ENCODE data around the gene LRRC4B. TPM values are rescaled to one million over a fixed set of nuclear protein-coding genes. Genes with fewer than 3 reads are reported as not detected.

LRRC4B gene
- total RNA-seq, 1 donor from 2014 or later = 4.7 TPM

DNA sequence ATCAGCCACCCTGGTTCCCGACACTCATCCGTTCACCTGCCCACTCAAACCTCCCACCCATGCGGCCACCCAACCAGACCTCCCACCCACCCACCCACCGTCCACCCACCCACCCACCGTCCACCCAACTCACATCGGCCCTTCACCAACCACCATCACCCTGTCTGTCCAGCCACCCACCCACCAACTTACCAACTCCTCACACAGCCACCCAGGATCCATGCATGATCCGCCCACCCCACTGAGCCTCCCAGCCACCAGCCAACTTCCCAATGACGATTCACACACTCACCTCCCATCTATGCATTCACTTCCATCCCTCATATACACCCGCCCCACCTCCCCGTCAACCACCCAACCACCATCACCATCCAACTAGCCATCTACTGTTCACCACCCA lies 61.5 kb downstream of the LRRC4B start:
- DNase-seq (ENCODE audit: low spot score) = no peak

DNA sequence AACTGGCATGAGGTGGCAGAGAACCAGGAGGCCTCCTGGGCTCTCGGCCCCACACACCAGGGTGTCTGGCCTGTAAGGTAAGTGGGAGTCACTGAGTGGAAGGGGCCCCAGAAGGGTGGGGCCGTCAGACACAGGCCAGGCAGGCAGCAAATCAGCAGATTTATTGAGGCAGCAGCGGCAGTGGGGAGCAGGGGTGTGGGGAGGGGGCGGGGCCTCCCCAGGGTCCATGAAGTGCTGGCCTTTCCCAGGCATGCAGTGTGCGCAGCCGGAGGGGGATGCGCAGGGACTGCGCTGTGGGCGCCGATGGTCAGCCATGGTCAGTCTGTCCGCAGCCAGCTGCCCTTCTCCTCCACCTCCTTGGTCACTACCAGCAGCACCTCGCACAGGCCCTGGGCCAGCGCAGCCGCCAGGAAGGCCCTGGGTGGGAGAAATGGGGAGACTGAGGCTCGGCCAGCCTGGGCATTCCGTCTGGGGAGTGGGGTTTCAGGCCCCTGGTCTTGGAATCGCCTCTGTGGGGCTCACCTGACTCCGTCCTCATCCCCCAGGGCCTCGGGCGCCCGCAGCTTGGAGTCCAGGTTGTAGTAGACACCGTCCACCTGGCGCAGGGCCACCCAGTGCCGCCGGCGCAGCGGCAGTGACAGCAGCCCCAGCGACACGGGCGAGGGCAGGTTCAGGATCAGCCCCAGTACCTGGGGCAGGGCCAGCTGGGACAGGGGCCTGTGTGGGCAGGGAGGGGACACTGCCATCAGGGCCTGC lies 62.2 kb downstream of the LRRC4B start:
- DNase-seq (ENCODE audit: low spot score) = no peak

DNA sequence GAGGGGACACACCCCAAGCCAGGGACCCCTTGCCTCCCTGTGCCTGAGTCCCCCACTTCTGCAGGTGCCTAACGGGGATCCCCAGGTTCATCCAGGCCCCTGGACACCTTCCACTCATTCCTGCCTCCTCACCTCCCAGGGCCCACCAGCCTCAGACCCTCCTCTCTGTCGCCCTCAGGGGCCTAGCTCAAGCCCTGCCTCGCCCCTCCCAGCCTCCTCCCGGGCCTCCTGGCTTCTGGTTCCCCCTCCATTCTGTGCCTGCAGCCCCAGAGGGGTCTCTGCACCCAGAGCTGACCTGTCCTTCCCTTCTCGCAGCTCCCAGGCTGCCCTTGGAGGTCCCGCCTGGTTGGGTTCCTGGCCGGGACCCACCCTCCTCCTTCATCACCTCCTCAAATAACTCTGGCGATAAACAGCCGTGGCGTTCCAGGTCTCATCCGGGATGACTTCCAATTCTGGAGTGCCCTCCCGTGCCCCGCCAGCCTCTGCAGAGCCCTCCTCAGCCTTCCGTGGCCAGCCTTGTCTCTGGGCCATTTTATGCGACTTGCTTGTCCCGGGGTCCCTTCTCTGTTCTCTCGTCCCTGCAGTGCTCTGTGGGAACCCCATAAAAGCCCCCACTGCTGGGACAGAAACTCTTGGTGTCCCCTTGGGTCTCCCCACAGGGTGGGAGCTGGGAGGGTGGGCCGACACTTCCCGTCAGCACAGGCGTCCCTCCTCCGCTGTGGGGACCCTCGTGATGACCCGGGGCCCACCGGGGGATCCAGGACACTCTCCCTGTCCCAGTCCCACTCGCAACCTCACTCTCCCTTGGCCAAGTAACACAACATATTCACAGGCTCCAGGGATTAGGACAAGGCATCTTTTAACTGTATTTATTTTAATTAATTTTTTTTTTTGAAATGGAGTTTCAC lies 66.4 kb downstream of the LRRC4B start:
- no peak for DNase-seq (ENCODE audit: low spot score)

GRCh38 chr19:50501186-50501567 lies 67.1 kb downstream of the LRRC4B start:
- no peak for DNase-seq (ENCODE audit: low spot score)

DNA sequence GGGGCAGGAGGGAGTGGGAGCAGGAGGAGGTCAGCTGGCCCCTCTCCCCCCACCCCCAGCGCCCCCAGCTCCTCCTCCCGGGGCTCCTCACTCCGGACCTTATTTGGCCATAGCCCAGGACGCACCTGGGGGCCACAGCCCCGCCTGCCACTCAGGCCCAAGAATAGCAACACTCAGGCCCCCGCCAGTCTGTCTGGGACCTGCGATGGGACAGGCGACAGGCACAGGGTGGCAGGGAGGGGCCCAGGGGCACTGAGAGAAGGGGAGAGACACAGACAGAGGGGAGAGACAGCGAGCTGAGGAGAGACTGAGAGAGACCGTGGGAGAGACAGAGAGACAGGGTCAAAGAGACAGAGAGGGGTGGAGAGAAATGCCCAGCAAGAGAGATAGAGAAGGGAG lies 67.5 kb downstream of the LRRC4B start:
- DNase-seq (ENCODE audit: low spot score) = no peak

GRCh38 chr19:50500060-50500752 lies 68.0 kb downstream of the LRRC4B start:
- no peak for DNase-seq (ENCODE audit: low spot score)

GRCh38 chr19:50498219-50499056 lies 69.8 kb downstream of the LRRC4B start:
- DNase-seq (ENCODE audit: low spot score) = no peak

DNA sequence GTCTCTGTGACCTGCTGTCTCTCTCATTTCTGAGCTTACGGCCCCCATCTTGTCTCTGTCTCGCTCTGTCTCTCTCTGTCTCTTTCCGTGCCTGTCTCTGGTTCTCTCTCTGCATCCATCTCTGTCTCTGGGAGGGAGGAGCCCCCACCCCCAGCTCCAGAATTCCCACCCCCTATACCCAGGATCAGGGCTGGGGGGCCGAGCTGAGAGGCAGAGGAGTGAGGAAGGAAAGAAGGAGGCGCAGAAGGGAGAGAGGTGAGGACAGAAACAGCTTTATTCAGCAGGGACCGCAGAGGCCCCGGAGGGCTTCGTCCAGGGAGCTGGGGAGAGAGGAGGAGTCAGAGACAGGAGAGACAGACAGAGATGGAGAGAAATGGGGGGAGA lies 71.2 kb downstream of the LRRC4B start:
- no peak for DNase-seq (ENCODE audit: low spot score)

DNA sequence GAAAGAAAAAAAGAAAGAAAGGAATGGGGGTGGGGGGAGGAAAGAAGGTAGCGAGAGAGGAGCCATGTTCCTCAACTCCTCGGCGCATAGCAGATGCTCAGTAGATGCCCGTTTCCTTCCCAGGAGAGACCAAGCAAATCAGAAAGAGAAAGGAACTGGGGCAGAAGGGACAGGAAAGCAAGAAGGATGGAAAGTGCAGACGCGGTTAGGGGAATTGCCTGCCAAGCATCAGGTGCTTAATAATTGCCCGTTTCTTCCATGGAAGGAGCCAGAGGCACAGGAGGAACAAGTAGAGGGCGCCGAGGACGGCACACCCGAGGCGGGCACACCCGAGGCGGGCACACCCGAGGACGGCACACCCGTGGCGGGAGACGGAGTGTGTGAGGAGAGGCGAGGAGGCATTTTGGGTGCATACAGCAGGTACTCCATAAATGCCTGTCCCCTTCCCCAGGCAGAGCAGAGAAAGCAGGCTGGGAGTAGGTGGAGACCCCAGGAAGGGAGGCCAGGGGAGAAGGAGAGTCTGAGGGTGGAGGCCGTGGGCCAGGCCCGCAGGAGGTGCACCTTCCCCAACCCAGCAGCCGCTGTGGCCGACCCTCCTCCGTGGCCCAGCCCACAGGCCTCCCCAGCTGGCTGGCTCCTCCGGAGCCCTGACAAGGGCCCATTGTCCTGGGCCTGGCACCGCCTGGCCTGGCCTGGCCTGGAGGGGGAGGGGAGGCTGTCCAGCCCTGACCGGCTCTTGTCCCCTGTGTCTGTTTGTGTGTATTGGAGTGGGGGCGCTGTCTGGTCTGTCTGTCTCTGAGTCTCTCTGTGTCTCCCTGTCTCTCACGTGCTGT lies 71.8 kb downstream of the LRRC4B start:
- no peak for DNase-seq (ENCODE audit: low spot score)

GRCh38 chr19:50495020-50495531 lies 73.2 kb downstream of the LRRC4B start:
- no peak for DNase-seq (ENCODE audit: low spot score)

DNA sequence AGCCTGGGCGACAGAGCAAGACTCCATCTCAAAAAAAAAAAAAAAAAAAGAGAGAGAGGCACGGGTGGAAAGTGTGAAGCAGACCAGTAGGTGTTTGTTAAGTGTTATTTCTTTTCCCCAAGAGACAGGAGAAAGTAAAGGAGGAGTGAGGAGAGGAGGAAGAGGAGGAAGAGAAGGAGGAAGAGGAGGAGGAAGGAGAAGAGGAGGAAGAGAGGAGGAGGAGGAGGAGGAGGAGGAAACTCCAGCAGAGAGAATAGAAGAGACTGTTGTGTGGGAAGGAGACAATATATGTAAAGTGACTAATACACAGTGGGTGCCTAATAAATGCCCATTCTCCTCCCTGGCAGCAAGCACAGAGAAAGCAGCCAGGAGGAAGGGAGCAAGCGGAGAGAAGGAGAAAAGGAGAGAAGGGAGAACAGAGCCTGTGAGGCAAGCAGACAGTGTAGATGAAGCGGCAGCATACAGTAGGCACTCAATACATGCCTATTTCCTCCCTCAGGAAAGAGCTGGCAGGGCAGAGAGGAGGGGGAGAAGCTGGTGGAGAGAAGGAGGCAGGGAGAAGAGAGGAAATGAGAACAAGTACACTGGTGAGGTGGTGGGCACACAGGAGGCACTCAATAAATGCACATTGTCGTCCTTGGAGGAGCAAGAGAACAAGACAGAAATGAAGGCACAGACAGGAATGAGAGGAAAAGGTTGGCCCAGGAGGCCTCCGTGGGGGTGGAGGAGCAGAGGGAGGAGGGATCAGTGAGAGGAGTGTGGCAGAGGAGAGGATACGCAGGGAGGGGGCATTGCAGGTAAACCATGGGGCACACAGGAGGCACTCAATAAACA lies 73.8 kb downstream of the LRRC4B start:
- DNase-seq (ENCODE audit: low spot score) = no peak

DNA sequence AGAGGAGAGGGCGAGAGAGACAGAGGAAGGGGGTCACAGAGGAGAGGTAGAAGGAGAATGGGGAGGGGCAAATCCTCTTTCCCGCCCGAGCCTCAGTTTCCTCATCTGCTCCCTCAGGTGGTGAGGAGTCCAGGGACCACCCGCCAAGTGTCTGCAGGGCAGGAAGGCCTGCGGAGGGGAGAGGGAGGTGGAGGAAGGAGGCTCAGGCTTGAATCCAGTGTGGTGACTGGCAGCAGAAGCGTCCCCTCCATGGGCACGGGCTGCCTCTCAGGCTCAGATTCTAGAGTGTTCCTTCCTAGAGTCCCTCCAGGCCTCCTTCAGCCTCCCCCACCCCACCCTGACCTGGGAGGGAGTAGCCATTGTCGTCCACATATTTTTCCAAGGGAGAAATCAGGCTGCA lies 75.1 kb downstream of the LRRC4B start:
- no peak for DNase-seq (ENCODE audit: low spot score)

DNA sequence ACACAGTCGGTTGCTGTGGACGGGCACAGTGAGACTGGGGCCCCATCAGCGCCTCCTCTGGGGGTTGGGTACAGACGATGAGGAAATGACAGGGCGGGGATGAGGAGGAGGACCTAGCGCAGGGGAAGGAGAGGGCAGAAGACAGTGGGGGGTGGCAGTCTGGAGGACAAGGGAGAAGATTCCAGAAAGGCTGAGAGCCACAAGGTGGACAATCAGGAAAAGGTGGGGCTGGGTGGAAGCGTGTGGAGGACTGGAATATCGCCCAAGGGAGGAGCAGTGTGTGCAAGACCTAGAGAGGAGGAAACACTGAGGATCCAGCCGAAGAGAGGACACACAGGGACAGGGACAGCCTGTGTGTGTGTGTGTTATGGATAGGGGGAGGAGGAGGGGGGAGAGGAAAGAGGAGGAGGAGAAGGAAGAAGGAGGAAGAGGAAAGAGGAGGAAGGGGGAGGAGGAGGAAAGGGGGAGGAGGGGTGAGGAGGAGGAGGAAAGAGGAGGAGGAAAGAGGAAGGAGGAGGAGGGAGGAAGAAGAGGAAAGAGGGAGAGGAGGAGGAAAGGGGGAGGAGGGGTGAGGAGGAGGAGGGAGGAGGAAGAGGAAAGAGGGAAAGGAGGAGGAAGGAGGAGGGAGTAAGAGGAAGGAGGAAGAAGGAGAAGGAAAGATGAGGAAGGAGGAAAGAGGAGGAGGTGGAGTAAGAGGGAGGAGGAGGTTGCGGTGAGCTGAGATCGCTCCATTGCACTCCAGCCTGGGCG lies 75.8 kb downstream of the LRRC4B start:
- DNase-seq (ENCODE audit: low spot score) = no peak

- DNase-seq (ENCODE audit: low spot score) = no peak
Observed at GRCh38 chr19:50490991-50491472, 77.2 kb downstream of the LRRC4B start.

GRCh38 chr19:50490411-50490811 lies 77.8 kb downstream of the LRRC4B start:
- no peak for DNase-seq (ENCODE audit: low spot score)

DNA sequence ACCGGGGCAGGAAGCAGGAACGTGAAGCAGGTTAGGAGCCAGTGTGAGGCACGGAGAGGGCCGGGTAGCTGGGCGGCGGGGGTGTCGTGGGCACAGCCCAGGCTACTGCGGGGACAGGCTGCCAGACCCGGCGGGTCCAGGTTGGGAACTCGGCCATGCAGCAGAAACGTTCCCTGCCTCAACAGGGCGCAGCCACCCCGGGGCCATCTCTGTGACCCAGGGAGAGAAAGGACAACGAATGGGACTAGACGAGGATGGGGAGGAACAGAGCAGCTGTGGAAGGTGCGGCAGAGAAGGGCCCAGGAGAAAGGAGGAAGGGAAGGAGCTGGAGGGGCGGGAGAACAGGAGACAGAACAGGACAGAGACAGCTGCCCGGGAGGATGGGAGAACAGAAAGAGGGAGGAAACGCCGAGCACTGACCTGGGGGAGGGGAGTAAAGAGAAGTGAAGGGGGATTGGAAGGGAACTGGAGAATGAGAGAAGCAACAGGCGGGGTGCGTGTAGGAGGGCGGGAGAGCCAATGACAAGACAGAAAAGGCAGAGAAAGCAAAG lies 78.7 kb downstream of the LRRC4B start:
- no peak for DNase-seq (ENCODE audit: low spot score)

DNA sequence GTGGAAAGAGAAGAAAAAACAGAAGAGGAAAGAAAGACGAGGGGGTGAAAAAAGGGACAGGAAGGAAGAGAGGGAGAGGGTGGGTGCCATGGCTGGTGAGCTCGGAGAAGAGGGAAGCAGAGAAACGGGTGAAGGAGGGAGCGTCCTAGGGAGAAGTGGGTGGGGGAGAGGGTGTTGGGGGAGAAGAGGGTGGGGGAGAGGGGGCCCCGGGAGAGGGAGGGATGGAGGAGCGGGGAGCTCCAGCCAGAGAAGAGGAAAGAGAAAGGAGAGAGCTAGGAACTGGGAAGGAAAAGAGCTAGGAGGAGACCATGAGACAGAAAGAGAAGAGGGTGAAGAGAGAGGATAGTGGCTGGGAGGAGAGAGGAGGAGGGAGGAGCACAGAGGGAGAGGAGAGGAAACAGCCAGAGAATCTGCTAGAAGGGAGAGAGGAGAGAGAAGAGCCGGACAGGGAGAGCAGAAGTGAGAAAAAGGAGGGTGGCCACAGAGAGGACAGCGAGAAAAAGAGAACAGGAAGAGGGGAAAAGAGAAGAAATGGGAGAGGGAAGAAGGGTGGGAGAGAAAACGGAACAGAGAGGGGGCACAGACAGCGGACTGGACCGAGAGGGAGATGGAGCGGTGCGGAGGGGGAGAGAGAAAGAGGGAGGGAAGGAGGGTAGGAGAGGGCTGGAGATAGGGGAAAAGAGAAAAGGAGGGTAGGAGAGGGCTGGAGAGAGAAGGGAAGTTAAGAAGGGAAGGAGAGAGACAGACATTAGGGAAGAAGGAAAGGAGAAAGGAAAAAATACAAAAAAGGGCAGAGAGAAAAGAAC lies 79.6 kb downstream of the LRRC4B start:
- DNase-seq (ENCODE audit: low spot score) = no peak
